Endothelial cell of umbilical vein (primary cell): ENCODE data around the gene NEK7.

ENCODE experiments used
- CTCF ChIP-seq, 2 donors: IDR thresholded peaks; 1 replicate in 1 of 2; 2 replicates in 1 of 2; pipeline ENCODE4 v1.5.1; 2011; ENCODE audit warnings: low read length in 2 of 2, mild to moderate bottlenecking in 2 of 2, moderate library complexity in 2 of 2, control low read depth in 1 of 2, inconsistent platforms in 1 of 2, low read depth in 1 of 2; ENCODE audit not compliant: insufficient read depth in 1 of 2; ENCODE audit errors: extremely low read depth in 1 of 2
- EZH2 ChIP-seq: IDR thresholded peaks from 2 replicates; pipeline ENCODE4 v1.6.1; 2012; ENCODE audit warnings: borderline replicate concordance, low read depth, mild to moderate bottlenecking, moderate library complexity, low read length, inconsistent platforms; ENCODE audit not compliant: severe bottlenecking
- POLR2A ChIP-seq: IDR thresholded peaks from 2 replicates; pipeline ENCODE4 v1.6.1; 2012; ENCODE audit warnings: low read depth, mild to moderate bottlenecking, control low read depth, low read length

- TF ChIP-seq CTCF (IDR thresholded peaks at IDR 0.05; ENCODE audit: extremely low read depth in 1 of 2, insufficient read depth in 1 of 2, low read depth in 1 of 2, low read length in 2 of 2) (no peak), POLR2A (no peak), EZH2 (no peak)
Observed at GRCh38 chr1:198141668-198142351, 15.0 kb upstream of the NEK7 start.
